ENCODE measurements around the gene IL4R.
"Not testable (repeated sequence)": the region's sequence is repeated elsewhere in the genome, so short reads cannot be mapped to it uniquely, and the experiment has no call there.

The IL4R gene

DNA sequence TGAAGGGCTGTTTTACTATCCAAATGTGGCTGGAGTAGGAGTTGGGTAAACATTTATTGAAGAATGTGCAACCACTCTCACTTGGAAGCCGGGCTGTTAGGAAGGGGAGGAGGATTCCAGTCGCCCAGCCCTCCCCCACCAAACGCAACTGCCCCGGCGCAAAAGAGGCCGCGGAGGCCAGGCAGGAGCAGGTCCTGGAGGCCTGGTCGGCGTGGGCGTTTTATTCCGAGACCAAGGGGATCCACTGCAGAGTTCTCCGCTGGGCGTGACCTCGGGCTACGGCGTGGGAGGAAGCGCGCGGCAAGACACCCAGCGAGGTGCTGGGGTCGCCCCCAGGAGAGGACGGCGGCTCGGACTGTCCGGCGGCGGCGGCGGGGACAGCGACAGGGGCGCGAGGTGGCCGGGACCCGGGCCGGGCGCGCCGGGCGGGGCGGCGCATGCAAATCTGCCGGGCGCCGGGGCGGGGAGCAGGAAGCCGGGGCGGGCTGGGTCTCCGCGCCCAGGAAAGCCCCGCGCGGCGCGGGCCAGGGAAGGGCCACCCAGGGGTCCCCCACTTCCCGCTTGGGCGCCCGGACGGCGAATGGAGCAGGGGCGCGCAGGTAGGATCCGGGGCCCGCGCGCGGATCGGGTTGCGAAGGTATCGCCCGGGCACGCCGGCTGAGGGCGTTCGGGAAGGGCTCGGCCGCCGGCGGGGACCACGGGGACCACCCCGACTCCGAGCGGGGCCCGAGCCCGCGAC, at the start of gene IL4R:
Gene IL4R (plus strand): TSS at position 553 of the 739 bp plus-strand sequence. CDS start 26,230 bp downstream, outside the sequence.
- DNase-seq: peak; percentile 76

- DNase-seq: no peak
Observed at GRCh38 chr16:27264151-27264550, 49.6 kb upstream of the IL4R start.

GRCh38 chr16:27265982-27266381, 47.8 kb upstream of the IL4R start:
- DNase-seq: no peak

- no peak for DNase-seq
Observed at GRCh38 chr16:27267037-27267677, 46.6 kb upstream of the IL4R start.

DNA sequence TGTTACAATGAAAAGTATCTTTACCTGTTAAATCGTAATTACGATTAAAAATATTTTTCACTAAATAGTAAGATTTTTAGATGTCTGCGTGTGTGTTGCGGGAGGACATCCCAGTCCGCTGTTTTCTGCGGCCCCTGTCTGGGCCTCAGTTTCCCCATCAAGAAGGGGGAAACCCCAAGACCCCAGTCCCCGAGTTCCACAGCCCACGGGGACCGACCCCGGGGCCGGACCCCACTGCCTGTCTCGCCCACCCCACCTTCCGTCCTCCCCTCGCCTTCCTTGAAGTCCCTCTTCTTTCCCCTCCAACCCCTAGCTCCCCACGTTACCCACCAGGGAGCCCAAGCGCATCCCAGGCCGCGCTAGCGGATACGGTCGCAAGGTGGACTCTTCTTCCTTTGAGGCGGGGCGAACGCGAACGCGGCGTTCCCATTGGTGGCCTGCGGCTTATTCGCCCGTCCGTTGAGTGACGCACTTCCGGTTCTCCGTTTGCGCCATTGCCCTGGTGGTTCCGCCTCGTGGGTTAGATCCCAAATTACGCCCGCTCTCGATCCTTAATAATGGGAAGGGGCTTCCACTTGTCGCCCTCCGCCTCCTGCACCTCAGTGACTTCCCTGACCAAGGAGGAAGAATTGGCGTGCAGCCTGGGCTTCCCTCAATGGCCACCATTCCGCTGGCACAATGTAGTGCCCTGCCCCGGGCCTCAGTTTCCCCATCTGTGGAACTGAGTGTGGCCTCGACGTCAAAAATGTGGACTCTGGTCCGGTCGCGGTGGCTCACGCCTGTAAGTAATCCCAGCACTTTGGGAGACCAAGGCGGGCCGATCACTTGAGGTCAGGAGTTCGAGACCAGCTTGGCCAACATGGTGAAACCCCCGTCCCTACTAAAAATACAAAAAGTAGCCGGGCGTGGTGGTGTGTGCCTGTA, 45.1 kb upstream of the IL4R start, which contains the start of gene NSMCE1:
Gene NSMCE1 (minus strand): TSS at position 397 of the 924 bp plus-strand sequence. CDS start 11,202 bp downstream, outside the sequence.
- peak; percentile 99 for DNase-seq

GRCh38 chr16:27269300-27270150, 44.2 kb upstream of the IL4R start:
- DNase-seq: no peak

GRCh38 chr16:27270349-27270748, 43.4 kb upstream of the IL4R start:
- no peak for DNase-seq

DNA sequence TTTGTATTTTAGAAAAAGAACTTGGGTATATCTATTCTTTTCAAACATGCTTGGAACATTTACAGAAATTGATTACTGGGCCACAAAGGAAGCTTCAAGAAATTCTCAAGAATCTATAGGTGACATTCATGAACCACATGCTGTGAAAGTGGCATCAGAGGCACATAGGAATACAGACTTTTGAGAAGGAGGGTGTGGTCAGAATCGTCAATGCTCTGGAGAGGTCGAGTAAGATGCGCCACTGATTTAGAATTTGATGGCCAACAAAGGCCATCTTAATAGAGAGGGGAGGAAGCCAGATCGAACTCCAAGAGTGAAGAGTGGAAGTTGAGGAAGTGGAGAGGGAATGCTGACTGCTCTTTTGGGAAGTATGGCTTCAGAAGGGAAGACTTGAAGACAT, 41.7 kb upstream of the IL4R start:
- no peak for DNase-seq

GRCh38 chr16:27272697-27273096, 41.1 kb upstream of the IL4R start:
- DNase-seq: not testable (repeated sequence)

DNA sequence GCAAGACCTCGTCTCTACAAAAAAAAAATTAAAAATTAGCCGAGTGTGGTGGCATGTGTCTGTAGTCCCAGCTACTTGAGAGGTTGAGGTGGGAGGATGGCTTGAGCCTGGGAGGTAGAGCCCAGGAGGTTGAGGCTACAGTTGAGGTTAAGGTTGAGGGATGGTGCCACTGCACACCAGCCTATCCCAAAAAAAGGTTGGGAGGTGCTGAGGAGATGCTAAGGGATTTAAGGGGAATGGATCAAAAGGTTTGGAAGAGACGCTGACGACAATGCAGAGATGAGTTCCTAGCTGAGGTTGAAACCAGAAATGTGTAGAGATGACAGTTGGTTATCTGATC, 40.5 kb upstream of the IL4R start:
- no peak for DNase-seq

DNA sequence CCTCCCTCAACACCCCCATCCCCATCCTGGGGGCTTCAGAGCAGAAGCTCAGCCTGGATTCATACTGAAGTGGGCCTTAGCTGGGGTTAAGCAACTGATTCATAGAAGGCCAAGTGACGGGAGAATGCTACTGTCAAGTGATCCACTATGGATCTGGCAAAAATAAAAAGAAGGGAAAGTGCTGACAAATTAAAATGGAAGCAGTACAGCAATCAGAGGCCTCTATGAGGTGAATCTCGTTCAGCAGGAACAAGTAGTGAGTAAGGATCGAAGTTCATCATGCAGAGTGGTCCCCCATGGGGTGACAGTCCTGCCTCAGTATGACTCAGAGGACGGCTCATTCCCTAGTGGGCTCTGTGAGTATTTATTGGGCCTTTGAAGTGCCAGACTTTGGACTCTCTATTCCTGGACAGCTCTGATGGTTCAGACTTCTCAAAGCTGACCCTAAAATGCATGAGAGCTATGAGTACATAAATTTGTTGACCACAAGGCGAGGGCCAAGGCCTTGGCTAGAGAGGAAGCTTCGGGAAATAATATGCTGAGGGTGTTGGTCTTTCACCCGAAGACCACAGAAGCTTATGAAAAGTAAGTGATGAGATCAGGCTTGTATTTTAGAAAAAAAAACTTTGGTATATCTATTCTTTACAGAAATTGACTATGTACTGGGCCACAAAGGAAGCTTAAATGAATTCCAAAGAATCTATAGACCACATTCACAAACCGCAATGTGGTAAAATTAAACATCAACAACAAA, 39.9 kb upstream of the IL4R start:
- DNase-seq: no peak

- not testable (repeated sequence) for DNase-seq
Observed at GRCh38 chr16:27274424-27274874, 39.3 kb upstream of the IL4R start.

DNA sequence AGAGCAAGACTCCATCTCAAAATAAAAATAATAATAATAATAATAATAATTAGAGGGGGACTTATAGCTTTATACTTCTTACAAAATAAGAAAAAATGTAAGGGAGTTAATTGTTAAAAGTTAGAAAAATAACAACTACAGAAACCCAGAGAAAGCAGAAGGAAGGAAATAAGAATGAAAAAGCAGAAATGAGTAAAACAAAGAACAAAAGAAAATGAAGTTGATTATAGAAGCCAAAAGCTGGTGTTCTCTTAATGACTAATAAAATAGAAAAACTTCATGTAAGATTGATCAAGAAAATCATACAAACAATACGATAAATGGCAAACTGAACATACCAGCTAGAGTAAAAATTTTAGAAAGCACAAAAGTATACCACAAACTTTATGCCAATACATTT, 38.4 kb upstream of the IL4R start:
- no peak for DNase-seq

DNA sequence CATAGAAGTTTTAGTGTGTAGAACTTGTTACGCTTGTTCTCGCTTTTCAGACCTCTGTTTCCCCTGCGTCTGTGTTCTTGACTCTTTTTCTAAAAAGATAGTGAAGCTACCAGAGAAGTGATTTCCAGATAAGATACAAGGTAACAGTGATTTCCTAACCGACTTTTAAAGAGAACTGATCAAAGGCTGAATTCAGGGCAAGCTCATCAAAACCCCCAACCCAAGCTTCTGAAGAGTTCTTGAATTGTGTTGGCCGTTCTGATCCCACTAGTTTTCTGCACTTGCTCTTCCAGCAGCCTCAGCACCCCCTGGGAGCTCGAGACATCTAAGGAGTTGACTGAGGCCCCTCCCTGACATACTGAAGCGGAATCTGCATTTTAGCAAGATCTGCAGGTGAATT, 32.5 kb upstream of the IL4R start:
- DNase-seq: no peak

- DNase-seq: no peak
Observed at GRCh38 chr16:27284865-27285675, 28.7 kb upstream of the IL4R start.

DNA sequence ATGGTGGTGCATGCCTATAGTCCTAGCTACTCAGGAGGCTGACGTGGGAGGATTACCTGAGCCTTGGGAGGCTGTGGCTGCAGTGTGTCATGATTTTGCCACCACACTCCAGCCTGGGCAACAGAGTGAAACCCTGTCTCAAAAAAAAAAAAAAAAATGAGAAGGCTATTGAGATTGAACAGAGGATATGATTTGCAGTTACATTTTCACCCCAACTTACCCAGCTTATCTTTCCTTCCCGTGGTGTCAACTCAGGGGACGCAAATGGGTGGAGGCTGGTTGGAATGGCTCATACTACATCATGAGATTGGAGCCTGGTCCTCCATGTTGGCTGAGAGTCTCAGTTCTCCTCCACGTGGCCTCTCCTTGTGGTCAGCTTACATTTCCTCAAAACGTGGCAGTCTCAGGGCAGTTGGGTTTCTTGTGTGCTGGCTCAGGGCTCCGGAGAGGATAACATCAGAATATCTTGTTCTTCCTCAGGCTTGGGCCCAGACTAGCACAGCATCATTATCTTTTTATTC, 28.0 kb upstream of the IL4R start:
- no peak for DNase-seq

DNA sequence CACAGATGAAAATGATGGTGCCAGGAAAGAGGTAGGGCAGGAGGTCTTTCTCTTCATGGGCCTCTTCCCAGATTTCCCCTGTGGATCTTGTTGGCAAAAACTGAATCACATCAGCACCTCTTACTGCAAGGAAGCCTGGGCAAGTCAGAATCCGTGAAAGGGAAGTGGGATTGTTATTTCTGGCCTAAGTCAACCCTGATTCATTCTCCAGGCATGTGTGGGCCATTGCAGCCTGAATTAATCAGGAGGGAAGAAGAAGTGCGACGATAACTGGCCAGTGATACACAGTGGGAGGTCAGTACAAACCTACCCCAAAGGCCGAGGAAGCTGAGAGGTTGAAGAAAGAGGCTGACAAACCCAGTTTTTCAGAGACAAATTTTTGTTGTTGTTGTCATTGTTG, 27.3 kb upstream of the IL4R start:
- no peak for DNase-seq

- no peak for DNase-seq
Observed at GRCh38 chr16:27287051-27287811, 26.5 kb upstream of the IL4R start.

DNA sequence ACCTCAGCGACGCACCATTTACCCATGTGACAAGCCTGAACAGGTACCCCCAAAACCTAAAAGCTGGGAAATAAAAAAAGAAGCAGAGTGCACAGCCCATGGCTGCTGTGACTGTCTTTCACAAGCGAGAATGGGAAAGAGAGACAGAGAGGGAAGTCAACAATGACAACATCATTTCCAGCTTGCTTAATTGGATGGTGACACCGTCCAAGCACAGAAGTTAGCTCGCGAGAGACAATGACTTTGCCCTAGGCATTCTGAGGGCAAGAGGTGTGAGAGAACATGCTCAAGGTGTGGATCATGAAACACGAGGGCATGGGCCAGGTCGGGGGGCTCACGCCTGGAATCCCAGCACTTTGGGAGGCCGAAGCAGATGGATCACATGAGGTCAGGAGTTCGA, 25.9 kb upstream of the IL4R start:
- DNase-seq: no peak

DNA sequence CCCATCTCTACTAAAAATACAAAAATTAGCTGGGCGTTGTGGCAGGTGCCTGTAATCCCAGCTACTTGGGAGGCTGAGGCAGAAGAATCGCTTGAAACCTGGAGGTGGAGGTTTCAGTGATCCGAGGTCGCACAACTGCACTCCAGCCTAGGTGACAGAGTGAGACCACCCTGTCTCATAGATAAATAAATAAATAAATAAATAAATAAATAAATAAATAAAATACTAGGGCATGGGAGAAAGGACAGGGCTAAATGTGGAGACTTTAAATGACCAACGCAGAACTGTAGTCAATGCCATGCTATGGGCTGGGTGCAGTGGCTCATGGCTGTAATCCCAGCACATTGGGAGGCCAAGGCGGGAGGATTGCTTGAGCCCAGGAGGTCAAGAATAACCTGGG, 25.5 kb upstream of the IL4R start:
- not testable (repeated sequence) for DNase-seq
